ENCODE results near the gene TSHZ1.

DNA sequence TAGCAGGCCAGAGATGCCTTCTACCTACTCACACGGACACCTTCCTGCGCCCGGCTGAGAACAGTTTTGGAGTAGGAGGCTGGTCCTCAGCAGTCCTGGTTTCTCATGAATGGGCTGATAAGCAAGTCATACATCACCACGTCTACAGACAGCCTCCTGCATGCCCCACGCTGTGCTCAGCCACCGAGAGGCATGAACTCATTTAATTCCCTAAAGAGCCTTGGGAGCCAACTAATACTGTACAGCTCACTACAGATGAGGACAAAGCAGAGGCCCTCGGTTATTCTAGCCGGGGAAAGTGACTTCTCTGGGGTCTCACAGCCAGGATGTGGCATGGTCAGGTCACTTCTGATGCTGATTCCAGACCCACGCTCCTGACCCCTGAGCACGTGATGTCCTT, 105.6 kb downstream of the TSHZ1 start:
- TF ChIP-seq EZH2 (IDR thresholded peaks at IDR 0.05; ENCODE audit: insufficient read depth, poor library complexity, severe bottlenecking) = no peak
- TF ChIP-seq EZH2phosphoT487 (IDR thresholded peaks at IDR 0.05; ENCODE audit: insufficient read depth, low read depth) = no peak
